Measurements from ENCODE around the gene TAF3.

DNA sequence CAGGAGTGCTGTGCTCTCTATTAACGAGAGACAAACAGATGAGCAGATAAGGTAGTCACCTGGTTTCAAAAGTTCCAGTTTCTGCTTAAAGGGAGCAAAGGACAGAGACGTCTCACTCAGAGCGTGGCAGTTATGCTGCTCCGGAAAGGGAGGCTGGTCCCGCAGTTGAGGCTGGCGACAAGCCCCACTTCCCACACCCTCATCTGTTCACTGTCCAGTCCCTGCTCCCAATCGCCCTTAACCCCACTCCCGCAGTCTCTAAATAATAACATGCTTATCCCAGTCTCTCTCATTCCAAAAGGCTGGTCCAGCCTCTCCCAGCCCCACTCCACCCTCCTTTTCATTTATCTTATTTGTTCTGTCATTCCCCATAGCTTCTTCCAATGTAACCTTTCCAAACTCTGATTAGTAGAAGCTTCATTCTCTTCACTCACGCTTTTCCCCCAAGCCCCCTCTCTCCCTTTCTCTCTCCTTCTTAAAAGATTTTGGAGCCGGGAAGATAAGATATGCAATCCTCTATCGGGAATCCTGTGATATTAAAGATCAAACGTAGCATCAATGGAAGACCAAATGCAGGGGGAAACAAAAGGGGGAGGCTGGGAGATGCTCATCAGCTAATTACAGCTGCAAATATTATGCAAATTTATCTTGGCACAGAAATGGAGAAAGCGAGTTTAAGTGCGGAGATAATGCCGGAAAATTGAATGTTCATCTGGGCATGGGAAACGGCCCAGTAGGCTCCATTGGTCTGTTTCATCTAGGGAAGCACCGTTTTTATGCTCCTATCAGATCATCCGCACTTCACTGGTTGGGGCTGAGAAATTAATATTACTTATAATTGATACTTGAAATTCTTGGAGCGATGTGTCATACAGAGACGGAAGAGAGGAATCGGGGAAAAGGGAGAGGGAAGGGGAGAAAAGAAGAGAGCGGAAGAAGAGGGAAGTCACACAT is 219.9 kb downstream of the TAF3 start:
- TF ChIP-seq EZH2 (IDR thresholded peaks at IDR 0.05; ENCODE audit: borderline replicate concordance, insufficient read depth, low read depth, low read length, poor library complexity, severe bottlenecking) = no peak
- TF ChIP-seq, protein P1, sequence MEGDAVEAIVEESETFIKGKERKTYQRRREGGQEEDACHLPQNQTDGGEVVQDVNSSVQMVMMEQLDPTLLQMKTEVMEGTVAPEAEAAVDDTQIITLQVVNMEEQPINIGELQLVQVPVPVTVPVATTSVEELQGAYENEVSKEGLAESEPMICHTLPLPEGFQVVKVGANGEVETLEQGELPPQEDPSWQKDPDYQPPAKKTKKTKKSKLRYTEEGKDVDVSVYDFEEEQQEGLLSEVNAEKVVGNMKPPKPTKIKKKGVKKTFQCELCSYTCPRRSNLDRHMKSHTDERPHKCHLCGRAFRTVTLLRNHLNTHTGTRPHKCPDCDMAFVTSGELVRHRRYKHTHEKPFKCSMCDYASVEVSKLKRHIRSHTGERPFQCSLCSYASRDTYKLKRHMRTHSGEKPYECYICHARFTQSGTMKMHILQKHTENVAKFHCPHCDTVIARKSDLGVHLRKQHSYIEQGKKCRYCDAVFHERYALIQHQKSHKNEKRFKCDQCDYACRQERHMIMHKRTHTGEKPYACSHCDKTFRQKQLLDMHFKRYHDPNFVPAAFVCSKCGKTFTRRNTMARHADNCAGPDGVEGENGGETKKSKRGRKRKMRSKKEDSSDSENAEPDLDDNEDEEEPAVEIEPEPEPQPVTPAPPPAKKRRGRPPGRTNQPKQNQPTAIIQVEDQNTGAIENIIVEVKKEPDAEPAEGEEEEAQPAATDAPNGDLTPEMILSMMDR (IDR thresholded peaks at IDR 0.05) = no peak
